C4-2B (cell line): ENCODE measurements around the gene HDHD5.

Experiments used
- H3K27ac ChIP-seq: fragments of 450-650 bp; 2 replicates; pipeline ENCODE4 v1.5.1; 2017
- ZFX ChIP-seq: fragments of 450-650 bp; IDR thresholded peaks from 2 replicates; pipeline ENCODE4 v1.6.1; 2017
- TF ChIP-seq, protein P1 (sequence below): fragments of 450-650 bp; conservative IDR thresholded peaks from 2 replicates; pipeline ENCODE4 v1.5.1; 2017; ENCODE audit warnings: mild to moderate bottlenecking

The HDHD5 gene

DNA sequence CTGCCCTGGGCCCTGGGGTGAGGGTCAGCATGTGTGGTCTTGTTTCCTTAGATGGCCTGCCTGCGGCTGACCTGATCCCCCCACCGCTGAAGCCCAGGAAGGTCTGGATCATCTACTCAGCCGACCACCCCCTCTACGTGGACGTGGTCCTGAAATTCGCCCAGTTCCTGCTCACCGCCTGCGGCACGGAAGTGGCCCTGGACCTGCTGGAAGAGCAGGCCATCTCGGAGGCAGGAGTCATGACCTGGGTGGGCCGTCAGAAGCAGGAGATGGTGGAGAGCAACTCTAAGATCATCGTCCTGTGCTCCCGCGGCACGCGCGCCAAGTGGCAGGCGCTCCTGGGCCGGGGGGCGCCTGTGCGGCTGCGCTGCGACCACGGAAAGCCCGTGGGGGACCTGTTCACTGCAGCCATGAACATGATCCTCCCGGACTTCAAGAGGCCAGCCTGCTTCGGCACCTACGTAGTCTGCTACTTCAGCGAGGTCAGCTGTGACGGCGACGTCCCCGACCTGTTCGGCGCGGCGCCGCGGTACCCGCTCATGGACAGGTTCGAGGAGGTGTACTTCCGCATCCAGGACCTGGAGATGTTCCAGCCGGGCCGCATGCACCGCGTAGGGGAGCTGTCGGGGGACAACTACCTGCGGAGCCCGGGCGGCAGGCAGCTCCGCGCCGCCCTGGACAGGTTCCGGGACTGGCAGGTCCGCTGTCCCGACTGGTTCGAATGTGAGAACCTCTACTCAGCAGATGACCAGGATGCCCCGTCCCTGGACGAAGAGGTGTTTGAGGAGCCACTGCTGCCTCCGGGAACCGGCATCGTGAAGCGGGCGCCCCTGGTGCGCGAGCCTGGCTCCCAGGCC, 50.6 kb downstream of the HDHD5 start:
- TF ChIP-seq, protein P1, sequence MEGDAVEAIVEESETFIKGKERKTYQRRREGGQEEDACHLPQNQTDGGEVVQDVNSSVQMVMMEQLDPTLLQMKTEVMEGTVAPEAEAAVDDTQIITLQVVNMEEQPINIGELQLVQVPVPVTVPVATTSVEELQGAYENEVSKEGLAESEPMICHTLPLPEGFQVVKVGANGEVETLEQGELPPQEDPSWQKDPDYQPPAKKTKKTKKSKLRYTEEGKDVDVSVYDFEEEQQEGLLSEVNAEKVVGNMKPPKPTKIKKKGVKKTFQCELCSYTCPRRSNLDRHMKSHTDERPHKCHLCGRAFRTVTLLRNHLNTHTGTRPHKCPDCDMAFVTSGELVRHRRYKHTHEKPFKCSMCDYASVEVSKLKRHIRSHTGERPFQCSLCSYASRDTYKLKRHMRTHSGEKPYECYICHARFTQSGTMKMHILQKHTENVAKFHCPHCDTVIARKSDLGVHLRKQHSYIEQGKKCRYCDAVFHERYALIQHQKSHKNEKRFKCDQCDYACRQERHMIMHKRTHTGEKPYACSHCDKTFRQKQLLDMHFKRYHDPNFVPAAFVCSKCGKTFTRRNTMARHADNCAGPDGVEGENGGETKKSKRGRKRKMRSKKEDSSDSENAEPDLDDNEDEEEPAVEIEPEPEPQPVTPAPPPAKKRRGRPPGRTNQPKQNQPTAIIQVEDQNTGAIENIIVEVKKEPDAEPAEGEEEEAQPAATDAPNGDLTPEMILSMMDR = no peak
- TF ChIP-seq ZFX = no peak
- no peak overlapping the region for H3K27ac ChIP-seq

DNA sequence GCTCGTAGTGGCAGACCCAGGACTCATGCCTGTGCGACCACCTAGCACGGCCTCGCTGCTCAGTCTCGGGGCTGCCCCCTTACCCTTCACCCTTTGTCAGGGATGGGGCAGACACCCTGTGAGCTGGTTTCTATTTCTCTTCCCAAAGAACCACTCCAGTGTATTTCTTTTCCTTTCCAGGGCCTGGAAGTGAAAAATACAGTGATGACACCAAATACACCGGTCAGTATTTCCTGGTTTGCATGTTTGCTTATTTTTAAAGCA, 51.6 kb downstream of the HDHD5 start:
- no peak overlapping the region for H3K27ac ChIP-seq
- TF ChIP-seq ZFX = no peak
- TF ChIP-seq, protein P1 = no peak

DNA sequence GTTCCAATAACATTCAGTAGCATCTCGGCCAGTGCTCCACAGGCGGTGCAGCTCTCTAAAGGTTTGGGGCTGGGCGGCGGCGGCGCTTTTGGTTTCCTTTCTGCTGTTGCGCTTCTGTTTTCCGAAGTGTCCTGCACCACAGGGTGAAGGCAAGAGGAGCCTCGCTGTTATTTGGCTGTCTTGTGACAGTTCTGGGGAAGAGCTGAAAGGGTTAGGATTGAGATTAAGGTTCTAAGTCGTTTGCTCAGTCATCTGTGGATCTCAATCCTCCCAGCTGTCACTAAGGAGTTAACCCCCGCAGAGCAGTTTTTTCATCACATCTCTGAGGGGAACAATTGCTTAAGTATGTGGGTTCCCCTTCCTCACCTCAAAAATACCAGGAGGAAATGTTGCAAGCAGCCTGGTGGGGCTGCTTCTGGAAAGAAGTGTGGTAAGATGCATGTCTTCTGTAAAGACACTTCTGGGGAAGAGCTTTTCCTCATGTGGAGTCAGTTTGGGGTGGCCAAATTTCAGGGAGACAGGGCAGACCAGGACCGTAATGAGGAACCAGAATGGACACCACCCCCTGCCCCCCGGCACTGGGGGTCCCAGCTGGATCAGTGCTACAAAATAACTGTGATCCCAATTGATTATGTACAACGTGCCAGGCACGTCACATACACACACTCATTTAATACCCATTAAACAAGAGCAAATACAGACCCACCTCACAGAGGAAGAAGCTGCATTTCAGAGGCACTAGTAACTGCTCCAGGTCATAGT, 52.1 kb downstream of the HDHD5 start:
- TF ChIP-seq ZFX = no peak
- TF ChIP-seq, protein P1 = no peak
- H3K27ac ChIP-seq = no peak overlapping the region

DNA sequence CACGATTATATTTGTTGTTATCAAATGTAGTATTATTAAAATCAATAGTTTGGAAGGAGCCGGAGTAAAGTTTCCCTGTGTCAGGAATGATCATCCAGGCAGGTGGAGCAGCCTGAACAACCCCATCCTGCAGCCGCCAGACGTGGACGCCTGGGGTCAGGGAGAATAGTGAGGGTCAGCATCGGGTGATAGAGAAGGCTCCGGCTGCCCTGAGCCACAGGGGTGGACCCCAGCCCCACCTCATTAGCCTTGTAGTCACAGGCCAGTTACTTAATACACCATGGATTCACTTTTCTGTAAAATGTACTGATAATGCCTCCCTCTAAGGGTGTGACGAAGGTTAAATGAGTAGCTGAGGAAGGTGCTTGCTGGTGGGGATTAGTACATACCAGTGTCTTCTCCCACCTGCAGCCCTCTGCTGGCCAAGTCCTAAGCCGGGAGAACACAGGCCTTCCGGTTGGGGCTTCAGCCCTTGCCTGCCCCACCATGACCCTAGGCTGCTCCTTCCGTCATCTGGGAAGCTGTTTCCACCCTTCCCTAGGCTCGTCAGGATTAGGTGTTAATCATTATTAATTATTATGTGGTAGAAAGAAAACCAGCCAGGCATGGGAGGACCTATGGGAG, 52.8 kb downstream of the HDHD5 start:
- no peak overlapping the region for H3K27ac ChIP-seq
- no peak for TF ChIP-seq ZFX
- TF ChIP-seq, protein P1 = no peak

DNA sequence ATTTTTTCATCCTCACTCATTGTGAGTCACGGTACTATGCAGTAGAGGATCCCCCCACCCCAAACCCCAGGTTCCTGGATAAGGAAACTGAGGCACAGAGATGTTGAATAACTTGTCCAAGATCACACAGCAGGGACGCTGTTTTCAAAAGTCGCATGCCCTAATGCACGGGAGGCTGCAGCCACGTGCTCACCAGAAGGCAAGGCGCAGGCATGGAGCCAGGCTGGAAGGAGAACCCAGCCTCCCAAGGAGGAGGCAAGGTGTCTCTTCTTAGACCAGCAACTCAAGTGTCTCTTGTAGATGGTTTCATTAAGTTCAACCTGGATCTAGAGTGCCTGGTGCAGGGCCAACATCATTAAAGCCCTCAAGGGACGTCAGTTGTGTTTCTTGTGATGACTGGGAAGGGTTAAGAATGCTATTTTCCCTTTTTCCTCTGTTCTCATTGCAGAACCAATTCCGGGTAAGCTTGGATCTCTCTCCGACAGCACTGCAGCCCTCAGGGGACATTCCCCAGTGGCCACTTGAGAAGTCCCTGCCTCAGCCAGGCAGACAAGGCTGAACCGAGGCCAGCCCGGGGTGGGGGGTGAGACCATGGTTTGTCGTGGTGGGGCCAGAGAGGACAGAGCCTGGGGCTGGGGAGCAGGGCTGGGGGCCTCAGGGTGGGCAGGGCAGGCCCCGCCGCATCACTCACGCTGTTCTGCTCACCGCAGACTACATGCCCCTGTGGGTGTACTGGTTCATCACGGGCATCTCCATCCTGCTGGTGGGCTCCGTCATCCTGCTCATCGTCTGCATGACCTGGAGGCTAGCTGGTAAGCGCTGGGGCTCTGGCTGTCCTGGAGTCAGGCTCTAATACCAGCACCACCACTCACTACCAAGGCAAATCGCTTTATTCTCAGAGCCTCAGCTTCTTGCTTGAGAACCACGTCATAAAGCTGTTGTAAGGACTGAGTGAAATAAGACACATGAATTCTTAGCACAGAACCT, 53.6 kb downstream of the HDHD5 start:
- TF ChIP-seq, protein P1 = no peak
- TF ChIP-seq ZFX = no peak
- no peak overlapping the region for H3K27ac ChIP-seq

DNA sequence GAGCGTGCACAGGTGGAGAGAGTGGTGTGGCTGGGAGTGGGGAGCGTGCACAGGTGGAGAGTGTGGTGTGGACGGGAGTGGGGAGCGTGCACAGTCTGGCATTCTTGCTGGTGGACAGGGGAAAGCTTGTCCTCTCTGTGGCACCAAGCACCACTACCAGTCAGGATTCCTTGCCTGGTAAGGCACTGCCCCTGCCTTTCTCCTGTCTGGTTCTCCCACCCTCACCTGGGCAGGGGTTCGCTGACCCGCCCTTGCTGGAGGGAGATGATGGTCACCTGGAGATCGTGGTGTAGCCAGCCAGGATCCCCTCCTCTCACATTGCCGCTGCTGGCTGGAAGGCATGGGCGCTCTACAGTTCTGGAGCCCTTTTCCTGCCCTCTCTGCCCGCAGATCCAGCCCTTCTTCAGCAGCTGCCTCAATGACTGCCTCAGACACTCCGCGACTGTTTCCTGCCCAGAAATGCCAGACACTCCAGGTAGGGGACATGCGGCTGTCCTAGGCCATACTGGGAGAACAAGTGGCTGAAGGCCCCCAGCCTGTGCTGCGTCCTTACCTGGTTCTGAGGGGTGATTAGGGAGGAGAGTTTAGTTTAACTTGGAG, 54.6 kb downstream of the HDHD5 start:
- TF ChIP-seq, protein P1 = no peak
- TF ChIP-seq ZFX = no peak
- H3K27ac ChIP-seq = no peak overlapping the region
